ENCODE data around the gene CRLF3. TPM values are rescaled to one million over a fixed set of nuclear protein-coding genes. Genes with fewer than 3 reads are reported as not detected.
"Not testable (repeated sequence)": the region's sequence is repeated elsewhere in the genome, so short reads cannot be mapped to it uniquely, and the experiment has no call there.

The CRLF3 gene
- total RNA-seq, 2 experiments from 2014 or later = 70.1 to 76.2 TPM

GRCh38 chr17:30829022-30829421 is 4.5 kb upstream of the CRLF3 start:
- Mint-ChIP-seq H3K9me3 (no peaks in the 10 kb centered on the region), H3K4me3 (no peak overlapping the region), H3K27me3 (no peaks in the 10 kb centered on the region), H3K4me1 (peaks cover 40% of the 10 kb centered on the region), H3K27ac (no peak overlapping the region), H3K36me3 (ENCODE audit: low read depth) (peaks cover 7% of the 10 kb centered on the region)
- CTCF ChIA-PET = no interaction called here
- DNase-seq = no peak
- POLR2A ChIA-PET = no interaction called here

- no peak overlapping the region for H3K4me3 Mint-ChIP-seq
- H3K36me3 Mint-ChIP-seq (ENCODE audit: low read depth) = peaks cover 9% of the 10 kb centered on the region
- ChIA-PET POLR2A (interaction anchor here (1.4 to 8.6 kb wide), 2 partner anchors 17 to 23 kb away, joined by 3 to 256 read pairs; no protein-coding TSS in a partner anchor), CTCF (interaction anchor here (0.6 to 8.7 kb wide), 3 partner anchors 9 to 455 kb away, joined by 3 to 185 read pairs (median 4); no protein-coding TSS in a partner anchor)
- H3K4me1 Mint-ChIP-seq = peaks cover 32% of the 10 kb centered on the region
- no peak for DNase-seq
- H3K27ac Mint-ChIP-seq = no peak overlapping the region
- no peaks in the 10 kb centered on the region for H3K27me3 Mint-ChIP-seq
- no peaks in the 10 kb centered on the region for H3K9me3 Mint-ChIP-seq
Measured at GRCh38 chr17:30827082-30827481, 2.6 kb upstream of the CRLF3 start.

- Mint-ChIP-seq H3K9me3 (no peaks in the 10 kb centered on the region), H3K4me3 (peak overlapping the region; percentile 94), H3K4me1 (peaks cover 48% of the 10 kb centered on the region), H3K27ac (peak overlapping the region; percentile 74), H3K36me3 (ENCODE audit: low read depth) (peaks cover 23% of the 10 kb centered on the region), H3K27me3 (no peaks in the 10 kb centered on the region)
- peak; percentile 45 for DNase-seq
- CTCF ChIA-PET = interaction anchor here (0.6 to 8.7 kb wide), 13 partner anchors 8 to 489 kb away, joined by 3 to 185 read pairs (median 5); partner anchors contain the start of genes ATAD5 and GOSR1
- POLR2A ChIA-PET = interaction anchor here (0.9 to 8.6 kb wide), 14 partner anchors 8 to 533 kb away, joined by 3 to 256 read pairs (median 5); partner anchors contain the start of genes ATAD5 and TEFM
Measured at GRCh38 chr17:30824002-30824355, 513 bp downstream of the CRLF3 start.

- Mint-ChIP-seq H3K27me3 (no peaks in the 10 kb centered on the region), H3K9me3 (no peaks in the 10 kb centered on the region), H3K27ac (peak overlapping the region; percentile 74), H3K4me1 (peaks cover 53% of the 10 kb centered on the region), H3K4me3 (peak overlapping the region; percentile 94), H3K36me3 (ENCODE audit: low read depth) (peaks cover 29% of the 10 kb centered on the region)
- POLR2A ChIA-PET = interaction anchor here (1.1 to 8.6 kb wide), 11 partner anchors 9 to 532 kb away, joined by 3 to 256 read pairs (median 6); partner anchors contain the start of gene ATAD5
- DNase-seq = no peak
- CTCF ChIA-PET = interaction anchor here (1.2 to 8.7 kb wide), 7 partner anchors 8 to 347 kb away, joined by 5 to 185 read pairs (median 9); partner anchors contain the start of genes ATAD5 and GOSR1
Measured at GRCh38 chr17:30823421-30823820, 1.1 kb downstream of the CRLF3 start.

GRCh38 chr17:30822919-30823318 is 1.6 kb downstream of the CRLF3 start:
- peak overlapping the region; percentile 89 for H3K27ac Mint-ChIP-seq
- H3K4me3 Mint-ChIP-seq = peak overlapping the region; percentile 94
- CTCF ChIA-PET = interaction anchor here (1.2 to 8.7 kb wide), 5 partner anchors 9 to 346 kb away, joined by 3 to 185 read pairs (median 9); partner anchors contain the start of genes ATAD5 and GOSR1
- H3K9me3 Mint-ChIP-seq, H3K27me3 Mint-ChIP-seq: not testable (repeated sequence)
- POLR2A ChIA-PET = interaction anchor here (1.0 to 8.6 kb wide), 7 partner anchors 9 to 496 kb away, joined by 3 to 256 read pairs (median 14); partner anchors contain the start of genes ATAD5 and EVI2B
- DNase-seq = peak; percentile 33
- H3K36me3 Mint-ChIP-seq (ENCODE audit: low read depth) = peaks cover 33% of the 10 kb centered on the region
- H3K4me1 Mint-ChIP-seq = peaks cover 56% of the 10 kb centered on the region

GRCh38 chr17:30821871-30822723 is 2.4 kb downstream of the CRLF3 start:
- Mint-ChIP-seq H3K27ac (peak overlapping the region; percentile 89), H3K36me3 (ENCODE audit: low read depth) (peaks cover 33% of the 10 kb centered on the region), H3K27me3 (no peaks in the 10 kb centered on the region), H3K4me3 (peak overlapping the region; percentile 94), H3K4me1 (peaks cover 56% of the 10 kb centered on the region), H3K9me3 (no peaks in the 10 kb centered on the region)
- no peak for DNase-seq
- ChIA-PET CTCF (interaction anchor here (1.1 to 8.7 kb wide), 3 partner anchors 13 to 345 kb away, joined by 3 to 185 read pairs (median 3); partner anchors contain the start of gene GOSR1), POLR2A (interaction anchor here (0.9 to 8.6 kb wide), 6 partner anchors 10 to 496 kb away, joined by 3 to 256 read pairs (median 5); partner anchors contain the start of genes ATAD5 and EVI2B)

- Mint-ChIP-seq H3K9me3 (no peaks in the 10 kb centered on the region), H3K4me1 (peaks cover 54% of the 10 kb centered on the region), H3K27ac (peak overlapping the region; percentile 89), H3K36me3 (ENCODE audit: low read depth) (peaks cover 39% of the 10 kb centered on the region), H3K4me3 (peak overlapping the region; percentile 94), H3K27me3 (no peaks in the 10 kb centered on the region)
- POLR2A ChIA-PET = interaction anchor here (1.1 to 8.6 kb wide), 3 partner anchors 10 to 25 kb away, joined by 4 to 256 read pairs (median 7); partner anchors contain the start of gene ATAD5
- no peak for DNase-seq
- CTCF ChIA-PET = interaction anchor here (1.2 to 8.7 kb wide), 2 partner anchors 11 to 101 kb away, joined by 3 to 185 read pairs; no protein-coding TSS in a partner anchor
Measured at GRCh38 chr17:30819971-30820705, 4.4 kb downstream of the CRLF3 start.

- ChIA-PET POLR2A (no interaction called here), CTCF (no interaction called here)
- DNase-seq = no peak
- Mint-ChIP-seq H3K4me3 (no peak overlapping the region), H3K9me3 (no peaks in the 10 kb centered on the region), H3K36me3 (ENCODE audit: low read depth) (peaks cover 35% of the 10 kb centered on the region), H3K27ac (no peak overlapping the region), H3K27me3 (no peaks in the 10 kb centered on the region), H3K4me1 (peaks cover 53% of the 10 kb centered on the region)
Measured at GRCh38 chr17:30816165-30816564, 8.3 kb downstream of the CRLF3 start.

- H3K27me3 Mint-ChIP-seq, H3K27ac Mint-ChIP-seq, H3K9me3 Mint-ChIP-seq, DNase-seq, H3K4me3 Mint-ChIP-seq: not testable (repeated sequence)
- peaks cover 30% of the 10 kb centered on the region for H3K36me3 Mint-ChIP-seq (ENCODE audit: low read depth)
- POLR2A ChIA-PET = interaction anchor here (10.8 kb wide), 1 partner anchor 9 kb away, joined by 256 read pairs; the partner anchor contains the start of gene CRLF3
- CTCF ChIA-PET = interaction anchor here (13.1 kb wide), 1 partner anchor 9 kb away, joined by 185 read pairs; the partner anchor contains the start of gene CRLF3
- H3K4me1 Mint-ChIP-seq = peaks cover 51% of the 10 kb centered on the region
Measured at GRCh38 chr17:30814860-30815259, 9.6 kb downstream of the CRLF3 start.

GRCh38 chr17:30814236-30814635 is 10.3 kb downstream of the CRLF3 start:
- peaks cover 32% of the 10 kb centered on the region for H3K36me3 Mint-ChIP-seq (ENCODE audit: low read depth)
- H3K9me3 Mint-ChIP-seq, H3K27ac Mint-ChIP-seq, DNase-seq, H3K4me3 Mint-ChIP-seq, H3K27me3 Mint-ChIP-seq: not testable (repeated sequence)
- peaks cover 51% of the 10 kb centered on the region for H3K4me1 Mint-ChIP-seq
- ChIA-PET POLR2A (interaction anchor here (10.8 kb wide), 1 partner anchor 9 kb away, joined by 256 read pairs; the partner anchor contains the start of gene CRLF3), CTCF (interaction anchor here (13.1 kb wide), 1 partner anchor 9 kb away, joined by 185 read pairs; the partner anchor contains the start of gene CRLF3)

- H3K36me3 Mint-ChIP-seq (ENCODE audit: low read depth) = peaks cover 27% of the 10 kb centered on the region
- peaks cover 52% of the 10 kb centered on the region for H3K4me1 Mint-ChIP-seq
- H3K4me3 Mint-ChIP-seq = no peak overlapping the region
Measured at GRCh38 chr17:30812218-30813177, 12.0 kb downstream of the CRLF3 start.

More at GRCh38 chr17:30812218-30813177, 12.0 kb downstream of the CRLF3 start:
- peak overlapping the region; percentile 68 for H3K27ac Mint-ChIP-seq
- POLR2A ChIA-PET = interaction anchor here (10.8 kb wide), 1 partner anchor 11 kb away, joined by 256 read pairs; the partner anchor contains the start of gene CRLF3
- no peaks in the 10 kb centered on the region for H3K9me3 Mint-ChIP-seq
- H3K27me3 Mint-ChIP-seq = no peaks in the 10 kb centered on the region
- DNase-seq = no peak
- CTCF ChIA-PET = interaction anchor here (0.7 to 13.1 kb wide), 2 partner anchors 11 to 427 kb away, joined by 3 to 185 read pairs; partner anchors contain the start of gene CRLF3

All from activated CD4-positive, alpha-beta memory T cell treated with anti-CD3 and anti-CD28 coated beads, Interleukin-2, amount 10 ng/mL, durations not matched to agents 7 days and 5 days (primary cell).